ENCODE measurements around the gene PEX10.

PEX10 gene

GRCh38 chr1:2368053-2368744 is 44.2 kb downstream of the PEX10 start:
- H3K4me3 ChIP-seq (replicated peaks; ENCODE audit: low read depth, low read length) = no peak overlapping the region
- DNase-seq (ENCODE audit: low read depth) = no peak
- TF ChIP-seq, protein P1, sequence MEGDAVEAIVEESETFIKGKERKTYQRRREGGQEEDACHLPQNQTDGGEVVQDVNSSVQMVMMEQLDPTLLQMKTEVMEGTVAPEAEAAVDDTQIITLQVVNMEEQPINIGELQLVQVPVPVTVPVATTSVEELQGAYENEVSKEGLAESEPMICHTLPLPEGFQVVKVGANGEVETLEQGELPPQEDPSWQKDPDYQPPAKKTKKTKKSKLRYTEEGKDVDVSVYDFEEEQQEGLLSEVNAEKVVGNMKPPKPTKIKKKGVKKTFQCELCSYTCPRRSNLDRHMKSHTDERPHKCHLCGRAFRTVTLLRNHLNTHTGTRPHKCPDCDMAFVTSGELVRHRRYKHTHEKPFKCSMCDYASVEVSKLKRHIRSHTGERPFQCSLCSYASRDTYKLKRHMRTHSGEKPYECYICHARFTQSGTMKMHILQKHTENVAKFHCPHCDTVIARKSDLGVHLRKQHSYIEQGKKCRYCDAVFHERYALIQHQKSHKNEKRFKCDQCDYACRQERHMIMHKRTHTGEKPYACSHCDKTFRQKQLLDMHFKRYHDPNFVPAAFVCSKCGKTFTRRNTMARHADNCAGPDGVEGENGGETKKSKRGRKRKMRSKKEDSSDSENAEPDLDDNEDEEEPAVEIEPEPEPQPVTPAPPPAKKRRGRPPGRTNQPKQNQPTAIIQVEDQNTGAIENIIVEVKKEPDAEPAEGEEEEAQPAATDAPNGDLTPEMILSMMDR (IDR thresholded peaks at IDR 0.05; ENCODE audit: low read length, missing control alignments) = no peak

- DNase-seq (ENCODE audit: low read depth) = no peak
- TF ChIP-seq, protein P1 (IDR thresholded peaks at IDR 0.05; ENCODE audit: low read length, missing control alignments) = no peak
- H3K4me3 ChIP-seq (replicated peaks; ENCODE audit: low read depth, low read length) = no peak overlapping the region
Observed at GRCh38 chr1:2363847-2364513, 48.4 kb downstream of the PEX10 start.

GRCh38 chr1:2360588-2361364 is 51.6 kb downstream of the PEX10 start:
- TF ChIP-seq, protein P1 (IDR thresholded peaks at IDR 0.05; ENCODE audit: low read length, missing control alignments) = no peak
- H3K4me3 ChIP-seq (replicated peaks; ENCODE audit: low read depth, low read length) = no peak overlapping the region
- peak; percentile 17 for DNase-seq (ENCODE audit: low read depth)

DNA sequence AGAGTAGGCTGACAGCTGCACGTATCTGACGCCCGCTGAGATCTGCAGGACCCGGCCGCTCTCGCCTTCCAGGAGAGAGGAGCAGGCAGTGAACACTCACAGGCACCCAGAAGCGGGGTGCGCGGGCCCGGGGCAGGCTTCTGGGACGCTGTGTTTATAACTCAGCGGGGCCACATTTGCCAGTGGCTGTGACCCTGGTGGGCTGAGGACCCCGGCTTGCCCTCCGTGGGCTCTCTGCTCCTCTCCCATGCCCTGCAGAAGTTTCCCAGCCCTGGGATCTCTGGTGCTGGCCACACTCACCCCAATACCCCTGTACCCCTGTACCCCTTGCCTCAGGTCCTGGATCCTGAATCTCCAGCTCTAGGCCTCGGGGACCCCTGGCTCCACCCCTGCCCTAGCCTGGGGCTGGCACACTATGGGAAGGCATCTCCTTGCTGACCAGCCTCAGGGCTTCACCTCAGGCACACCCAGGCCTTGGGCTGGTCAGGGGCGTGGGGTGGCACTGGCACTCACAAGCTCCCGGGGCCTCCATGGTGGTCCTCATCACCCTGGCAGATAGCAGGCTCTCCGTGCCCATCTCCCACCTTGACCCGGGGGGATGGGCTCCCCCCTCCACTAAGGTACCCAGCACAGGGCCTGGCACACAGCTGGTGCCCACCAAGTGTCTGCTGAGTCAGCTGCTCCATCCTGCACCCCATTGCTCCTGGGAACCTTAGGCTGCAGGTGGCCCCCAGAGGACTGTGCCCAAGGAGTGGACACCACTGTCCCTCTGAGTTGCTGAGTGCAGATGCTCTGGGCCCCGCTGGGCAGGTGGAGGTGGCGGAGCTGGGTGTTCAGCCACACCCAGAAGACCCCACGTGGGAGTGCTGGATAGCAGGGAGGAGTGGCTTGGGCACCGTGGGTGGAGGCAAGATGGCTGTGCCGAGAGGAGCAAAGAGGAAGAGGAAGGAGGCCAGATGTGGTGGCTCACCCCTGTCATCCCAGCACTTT is 53.4 kb downstream of the PEX10 start:
- H3K4me3 ChIP-seq (replicated peaks; ENCODE audit: low read depth, low read length) = no peak overlapping the region
- TF ChIP-seq, protein P1 (IDR thresholded peaks at IDR 0.05; ENCODE audit: low read length, missing control alignments) = no peak
- DNase-seq (ENCODE audit: low read depth) = no peak

- no peak for DNase-seq (ENCODE audit: low read depth)
- TF ChIP-seq, protein P1 (IDR thresholded peaks at IDR 0.05; ENCODE audit: low read length, missing control alignments) = no peak
- no peak overlapping the region for H3K4me3 ChIP-seq (replicated peaks; ENCODE audit: low read depth, low read length)
Observed at GRCh38 chr1:2358072-2358471, 54.3 kb downstream of the PEX10 start.

Data from fibroblast of pulmonary artery (primary cell).